ELF-1 (cell line): ENCODE results near the gene LARGE1.

Source experiments
- DNase-seq: peaks from one replicate; pipeline ENCODE4 v3.0.0-alpha.2; 2016; ENCODE audit warnings: low read depth, low spot score

LARGE1 gene

GRCh38 chr22:33920197-33920540, at the start of gene LARGE1:
LARGE1 (minus strand) TSS chr22:33920476.
- no peak for DNase-seq

- DNase-seq = no peak
These were observed 48.8 kb upstream of the LARGE1 start for GRCh38 chr22:33969045-33969444.

- DNase-seq = no peak
These were observed 43.8 kb upstream of the LARGE1 start for GRCh38 chr22:33964121-33964520.

GRCh38 chr22:33962409-33962808, 42.1 kb upstream of the LARGE1 start:
- DNase-seq = no peak

GRCh38 chr22:33958741-33959140, 38.5 kb upstream of the LARGE1 start:
- no peak for DNase-seq

GRCh38 chr22:33957086-33957485, 36.8 kb upstream of the LARGE1 start:
- no peak for DNase-seq

- DNase-seq = no peak
These were observed 32.5 kb upstream of the LARGE1 start for GRCh38 chr22:33952776-33953175.

- DNase-seq = no peak
These were observed 20.5 kb upstream of the LARGE1 start for GRCh38 chr22:33940741-33941140.

GRCh38 chr22:33932997-33933396, 12.7 kb upstream of the LARGE1 start:
- no peak for DNase-seq

GRCh38 chr22:33931406-33931805, 11.1 kb upstream of the LARGE1 start:
- no peak for DNase-seq

GRCh38 chr22:33927752-33928151, 7.5 kb upstream of the LARGE1 start:
- no peak for DNase-seq

- no peak for DNase-seq
These were observed 4.9 kb upstream of the LARGE1 start for GRCh38 chr22:33925194-33925593.

- DNase-seq = peak; percentile 85
These were observed 3.5 kb upstream of the LARGE1 start for GRCh38 chr22:33923660-33924246.

- no peak for DNase-seq
These were observed 2.8 kb upstream of the LARGE1 start for GRCh38 chr22:33923033-33923432.

GRCh38 chr22:33922349-33922681, 2.0 kb upstream of the LARGE1 start:
- peak; percentile 68 for DNase-seq

- DNase-seq = peak; percentile 70
These were observed 1.5 kb upstream of the LARGE1 start for GRCh38 chr22:33921525-33922348.

GRCh38 chr22:33920927-33921524, 750 bp upstream of the LARGE1 start:
- peak; percentile 95 for DNase-seq

- DNase-seq = peak; percentile 49
These were observed 682 bp downstream of the LARGE1 start for GRCh38 chr22:33919391-33920196.

- no peak for DNase-seq
These were observed 1.5 kb downstream of the LARGE1 start for GRCh38 chr22:33918676-33919365.

GRCh38 chr22:33917744-33918406, 2.4 kb downstream of the LARGE1 start:
- peak; percentile 47 for DNase-seq

GRCh38 chr22:33914699-33915098, 5.6 kb downstream of the LARGE1 start:
- DNase-seq = no peak
